DND-41 (cell line): ENCODE measurements around the gene SRRM2.

ENCODE experiments used
- ATAC-seq: fragments of 200-7000 bp; cut with Tn5 transposase; 3 replicates; pipeline ENCODE4 v1.9.1; 2021; ENCODE audit warnings: low read depth; ENCODE audit not compliant: insufficient read depth
- DNase-seq: peaks from one replicate; pipeline ENCODE4 v3.0.0-alpha.2; 2020
- H2AFZ ChIP-seq: 2 replicates; pipeline ENCODE4 v1.6.0; 2012; ENCODE audit warnings: low read depth, low read length
- H3K27ac ChIP-seq: 2 replicates; pipeline ENCODE4 v1.5.1; 2012; ENCODE audit warnings: low read length, inconsistent platforms
- H3K27me3 ChIP-seq: fragments of 200-600 bp; sonication (generic); 2 replicates; pipeline ENCODE4 v1.6.0; 2012; ENCODE audit warnings: low read length, mild to moderate bottlenecking, inconsistent platforms; ENCODE audit not compliant: insufficient read depth, poor library complexity
- H3K36me3 ChIP-seq: 2 replicates; pipeline ENCODE4 v1.5.1; 2012; ENCODE audit warnings: low read length, inconsistent platforms; ENCODE audit not compliant: insufficient read depth
- H3K4me1 ChIP-seq: 2 replicates; pipeline ENCODE4 v1.5.1; 2012; ENCODE audit warnings: mild to moderate bottlenecking, low read length; ENCODE audit not compliant: insufficient read depth
- H3K4me2 ChIP-seq: 2 replicates; pipeline ENCODE4 v1.6.0; 2012; ENCODE audit warnings: mild to moderate bottlenecking, moderate library complexity, low read length, inconsistent platforms; ENCODE audit not compliant: insufficient read depth
- H3K4me3 ChIP-seq, 2 experiments: fragments of 200-600 bp in 1 of 2; shearing (Covaris generic) in 1 of 2; 2 replicates each; pipeline ENCODE4 v1.5.1; 2012 to 2016; ENCODE audit warnings: inconsistent platforms in 2 of 2, low read length in 2 of 2, mild to moderate bottlenecking in 2 of 2, low read depth in 1 of 2, moderate library complexity in 1 of 2
- H3K79me2 ChIP-seq: 2 replicates; pipeline ENCODE4 v1.6.0; 2012; ENCODE audit warnings: low read length, inconsistent platforms; ENCODE audit not compliant: insufficient read depth
- H3K9ac ChIP-seq: 2 replicates; pipeline ENCODE4 v1.6.0; 2012; ENCODE audit warnings: low read depth, mild to moderate bottlenecking, inconsistent platforms, low read length, moderate library complexity
- H3K9me3 ChIP-seq: 2 replicates; pipeline ENCODE4 v1.5.1; 2012; ENCODE audit warnings: low read length, moderate library complexity, mild to moderate bottlenecking, inconsistent platforms; ENCODE audit not compliant: insufficient read depth, severe bottlenecking
- H4K20me1 ChIP-seq: 2 replicates; pipeline ENCODE4 v1.6.0; 2012; ENCODE audit warnings: low read length; ENCODE audit not compliant: insufficient read depth
- CTCF ChIP-seq: IDR thresholded peaks from 2 replicates; pipeline ENCODE4 v1.5.1; 2012; ENCODE audit warnings: borderline replicate concordance, low read length, moderate library complexity, mild to moderate bottlenecking; ENCODE audit not compliant: poor library complexity, severe bottlenecking; ENCODE audit errors: extremely low read depth
- EZH2 ChIP-seq: IDR thresholded peaks from 3 replicates; pipeline ENCODE4 v1.6.1; 2012; ENCODE audit warnings: borderline replicate concordance, low read depth, mild to moderate bottlenecking, moderate library complexity, low read length, inconsistent platforms; ENCODE audit not compliant: severe bottlenecking

Gene SRRM2

GRCh38 chr16:2777231-2777902 lies 24.9 kb downstream of the SRRM2 start, which contains the start of gene ELOB:
ELOB (minus strand) TSS chr16:2777280; CDS start chr16:2777239, 41 bp downstream.
- Histone ChIP-seq H2AFZ (peak within 1 kb of the TSS; percentile 94), H3K27ac (peak within 1 kb of the TSS; percentile 98), H3K36me3 (peaks cover 31% of the 10 kb centered on the region), H3K9ac (peak within 1 kb of the TSS; percentile 99), H3K4me2 (peak within 1 kb of the TSS; percentile 92), H3K4me1 (peaks cover 34% of the 10 kb centered on the region), H3K4me3 (peak within 1 kb of the TSS; percentile 95 to 96), H3K79me2 (peaks cover 50% of the 10 kb centered on the region), H3K27me3 (no peaks in the 10 kb centered on the region), H3K9me3 (no peaks in the 10 kb centered on the region), H4K20me1 (peaks cover 32% of the 10 kb centered on the region)
- DNase-seq (peak; percentile 90), ATAC-seq (peak; percentile 84)
- no peak for TF ChIP-seq EZH2

GRCh38 chr16:2777903-2778629 lies 25.6 kb downstream of the SRRM2 start:
- H4K20me1 ChIP-seq, result peaks cover 27% of the 10 kb centered on the region
- peak overlapping the region; percentile 94 for H2AFZ ChIP-seq
- H3K4me1 ChIP-seq, result peaks cover 34% of the 10 kb centered on the region
- ATAC-seq (peak; percentile 46), DNase-seq (peak; percentile 54)
- no peaks in the 10 kb centered on the region for H3K27me3 ChIP-seq
- peaks cover 50% of the 10 kb centered on the region for H3K79me2 ChIP-seq
- peak overlapping the region; percentile 98 for H3K27ac ChIP-seq
- H3K4me2 ChIP-seq, result peak overlapping the region; percentile 92
- TF ChIP-seq EZH2, result no peak
- no peak for TF ChIP-seq CTCF
- peaks cover 25% of the 10 kb centered on the region for H3K36me3 ChIP-seq
- peak overlapping the region; percentile 64 to 86 for H3K4me3 ChIP-seq
- no peaks in the 10 kb centered on the region for H3K9me3 ChIP-seq
- H3K9ac ChIP-seq, result peak overlapping the region; percentile 99

GRCh38 chr16:2778630-2778958 lies 26.2 kb downstream of the SRRM2 start:
- Histone ChIP-seq H3K9ac (peak overlapping the region; percentile 99), H3K4me3 (peak overlapping the region; percentile 64 to 86; a peak in 3 of 4 replicates), H3K36me3 (peaks cover 20% of the 10 kb centered on the region), H3K4me2 (peak overlapping the region; percentile 92), H3K9me3 (no peaks in the 10 kb centered on the region), H3K4me1 (peaks cover 34% of the 10 kb centered on the region), H2AFZ (no peak overlapping the region), H4K20me1 (peaks cover 24% of the 10 kb centered on the region), H3K79me2 (peaks cover 46% of the 10 kb centered on the region), H3K27ac (peak overlapping the region; percentile 98), H3K27me3 (no peaks in the 10 kb centered on the region)
- DNase-seq (no peak), ATAC-seq (no peak)
- TF ChIP-seq EZH2, result no peak
- no peak for TF ChIP-seq CTCF
